Prostate gland (tissue), 2 donors: Measurements from ENCODE around the gene INPP5A.

ENCODE experiments used
- CTCF ChIP-seq, 4 experiments: fragments of 200-600 bp in 2 of 4; fragments of 450-650 bp in 2 of 4; sonication (generic) in 2 of 4; IDR thresholded peaks; 1 replicate in 3 of 4; 2 replicates in 1 of 4; pipeline ENCODE4 v1.5.1; 2016 to 2019; ENCODE audit warnings: antibody characterized with exemption in 4 of 4, mild to moderate bottlenecking in 2 of 4, moderate library complexity in 2 of 4
- POLR2A ChIP-seq: fragments of 450-650 bp; IDR thresholded peaks from one replicate; pipeline ENCODE4 v1.6.1; 2016; ENCODE audit warnings: antibody characterized with exemption, mild to moderate bottlenecking
- POLR2AphosphoS5 ChIP-seq: sonication (generic); formaldehyde crosslinking; IDR thresholded peaks from one replicate; pipeline ENCODE4 v1.6.1; 2017; ENCODE audit warnings: antibody characterized with exemption

- TF ChIP-seq CTCF (IDR thresholded peaks at IDR 0.05) (no peak), POLR2AphosphoS5 (no peak), POLR2A (no peak)
Observed at GRCh38 chr10:132489053-132489703, 48.4 kb upstream of the INPP5A start.
